Cardiac septum (tissue), 1 donor: Measurements from ENCODE around the gene HDAC5. TPM values are rescaled to one million over a fixed set of nuclear protein-coding genes. Genes with fewer than 3 reads are reported as not detected.
"Not testable (repeated sequence)": the region's sequence is repeated elsewhere in the genome, so short reads cannot be mapped to it uniquely, and the experiment has no call there.

ENCODE experiments used
- DNase-seq: peaks from one replicate; pipeline ENCODE4 v3.0.0-alpha.2; 2020; ENCODE audit warnings: low spot score
- intact Hi-C: fragments of 100-400 bp; cut with DNase I; formaldehyde crosslinking; loops from one replicate; pipeline ENCODE4 v1.14.0; 2022
- long read RNA-seq: library from polyadenylated mRNA; unstranded; transcript quantifications from one replicate; pipeline ENCODE4 v2.0.0, GENCODE V29; 2021
- total RNA-seq: library from RNA; stranded (reverse); fragmentation: NEBNext Ultra II Directional; extraction: Animal tissue kit (Norgen Biotek cat#: 25700); gene quantifications from one replicate; pipeline ENCODE4 v1.2.1, GENCODE V29; 2021
- donor health status: DM: no; HTN: no; CAD: no.

Gene HDAC5
- total RNA-seq: 75.5 TPM
- long read RNA-seq, full-length matches to known transcripts: 22 of 311 reads
- long read RNA-seq, partial matches to known transcripts: 229 of 311 reads
- long read RNA-seq, other reads (novel, unspliced or antisense): 60 of 311 reads

DNA sequence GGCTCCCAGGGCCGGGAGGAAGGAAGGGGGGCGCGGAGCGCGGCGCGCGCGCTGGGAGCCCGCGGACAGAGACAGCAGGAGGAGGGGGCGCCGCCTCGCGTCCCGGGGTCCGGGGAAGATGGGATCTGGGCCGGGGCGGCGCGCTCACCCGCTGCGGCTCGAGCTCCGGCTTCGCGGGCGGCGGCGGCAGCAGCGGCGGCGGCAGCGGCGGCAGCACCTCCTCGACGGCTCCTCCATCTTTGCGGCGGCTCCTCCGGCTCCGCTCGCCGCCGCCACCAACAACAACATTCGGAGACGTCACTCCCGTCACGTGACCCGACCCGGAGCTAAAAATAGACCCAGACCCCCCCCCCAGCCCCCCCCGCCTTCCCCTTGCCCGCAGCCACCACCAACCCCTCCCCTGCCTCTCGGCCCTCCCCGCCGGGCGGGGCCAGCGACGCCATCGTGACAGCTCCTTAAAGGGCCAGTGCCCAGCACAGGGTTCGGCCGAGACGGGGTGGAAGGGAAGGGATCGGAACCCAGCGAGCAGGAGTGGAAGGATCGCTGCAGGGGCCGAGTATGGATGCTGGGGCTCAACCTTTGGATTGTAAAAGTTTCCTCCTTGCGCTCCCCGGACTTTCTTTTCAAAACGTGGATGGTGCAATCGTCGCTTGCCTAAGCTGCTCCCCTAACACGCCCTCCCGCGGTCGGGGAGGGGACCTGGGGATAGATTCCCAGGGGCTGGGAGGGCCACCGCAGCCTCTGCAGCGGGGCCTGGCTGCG, at the start of gene HDAC5:
Gene HDAC5, minus strand, starts transcription at position 286 of the 762 bp plus-strand sequence. CDS start 6,126 bp downstream, outside the sequence.
- intact Hi-C loops: loop anchor here (1.0 to 2.0 kb wide), 2 partner anchors 18 to 53 kb away; partner anchors contain the start of genes G6PC3 and HROB

DNA sequence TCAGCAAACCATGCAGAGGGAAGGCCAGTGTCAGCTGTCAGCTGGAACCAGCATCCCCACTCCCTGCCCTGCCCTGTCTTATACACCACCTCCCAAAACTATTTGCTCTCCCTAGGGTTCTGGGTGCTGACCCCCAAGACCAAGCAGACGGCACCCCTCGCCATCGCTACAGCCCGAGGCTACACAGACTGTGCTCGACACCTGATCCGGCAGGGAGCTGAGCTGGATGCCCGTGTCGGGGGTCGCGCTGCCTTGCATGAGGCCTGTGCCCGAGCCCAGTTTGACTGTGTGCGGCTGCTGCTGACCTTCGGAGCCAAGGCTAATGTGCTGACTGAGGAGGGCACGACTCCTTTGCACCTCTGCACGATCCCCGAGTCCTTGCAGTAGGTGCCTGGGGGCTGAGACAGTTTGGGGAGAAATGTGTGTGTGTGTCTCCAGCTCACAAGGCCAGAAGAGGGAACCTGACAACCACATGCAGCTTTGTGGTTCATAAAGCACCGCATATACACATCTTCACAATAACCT, 48.6 kb upstream of the HDAC5 start:
- intact Hi-C loops: no loop called here
- no peak for DNase-seq

More for the DNA sequence above, at the start of gene HDAC5:
- DNase-seq: peak; percentile 99

- peak; percentile 82 for DNase-seq
Measured at GRCh38 chr17:44170499-44171201, 47.2 kb upstream of the HDAC5 start, which contains the start of gene ASB16. TSS of gene ASB16 (plus strand) at chr17:44170704. CDS start at chr17:44170790, 86 bp downstream.

DNA sequence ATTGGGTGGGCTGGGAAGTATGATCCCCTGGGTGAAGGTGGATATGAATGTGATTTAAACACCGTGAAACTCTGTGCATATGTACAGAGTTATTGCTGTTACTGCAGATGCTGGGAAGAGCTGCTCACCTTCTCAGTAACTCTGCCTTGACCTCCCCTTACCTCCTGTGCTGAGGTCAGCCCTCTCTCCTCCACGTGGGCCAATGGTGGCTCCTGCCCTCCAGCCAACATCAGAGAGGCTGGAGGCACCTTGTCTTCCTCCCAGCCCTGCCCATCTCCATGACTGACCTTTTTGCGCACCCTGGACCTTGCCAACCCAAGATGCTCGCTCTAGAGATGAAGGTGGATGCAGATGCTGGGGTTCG, 46.7 kb upstream of the HDAC5 start:
- intact Hi-C loops: no loop called here
- no peak for DNase-seq

More at GRCh38 chr17:44170499-44171201, 47.2 kb upstream of the HDAC5 start, which contains the start of gene ASB16:
- intact Hi-C loops: no loop called here

GRCh38 chr17:44167181-44167861, 43.9 kb upstream of the HDAC5 start:
- no peak for DNase-seq
- intact Hi-C loops: loop anchor here (5.0 to 10.0 kb wide), 2 partner anchors 160 to 223 kb away; partner anchors contain the start of gene PPY

GRCh38 chr17:44164476-44164875, 41.0 kb upstream of the HDAC5 start:
- intact Hi-C loops: loop anchor here (10.0 kb wide), 1 partner anchor 220 kb away; the partner anchor contains the start of gene PPY
- no peak for DNase-seq

DNA sequence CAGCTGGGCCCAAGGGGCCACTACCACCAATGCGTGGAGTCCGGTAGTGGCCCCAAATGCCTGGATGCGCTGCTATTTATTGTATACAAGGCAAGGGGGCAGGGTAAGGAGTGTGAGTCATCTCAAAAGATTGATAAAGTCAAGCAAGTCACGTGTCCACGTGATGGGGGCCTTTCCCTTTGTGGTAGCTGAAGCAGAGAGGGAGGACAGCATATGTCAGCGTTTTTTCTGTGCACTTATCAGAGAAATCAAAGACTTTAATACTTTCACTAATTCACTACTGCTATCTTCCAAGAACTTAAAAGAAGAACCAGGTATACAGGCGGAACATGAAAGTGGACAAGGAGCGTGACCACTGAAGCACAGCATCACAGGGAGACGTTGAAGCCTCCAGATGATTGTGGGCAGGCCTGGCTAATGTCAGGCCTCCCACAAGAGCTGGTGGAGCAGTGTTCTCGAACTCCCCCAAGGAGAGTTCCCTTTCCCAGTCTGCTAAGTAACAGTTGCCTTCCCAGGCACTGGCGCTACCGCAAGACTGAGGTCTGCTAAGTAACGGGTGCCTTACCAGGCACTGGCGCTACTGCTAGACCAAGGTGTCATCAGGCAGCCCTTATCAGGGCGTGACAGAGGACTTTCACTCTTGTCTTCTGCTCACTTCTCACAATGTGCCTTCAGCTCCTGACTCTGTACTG, 36.2 kb upstream of the HDAC5 start:
- intact Hi-C loops: loop anchor here (10.0 kb wide), 1 partner anchor 215 kb away; the partner anchor contains the start of gene PPY
- no peak for DNase-seq

- intact Hi-C loops: no loop called here
- no peak for DNase-seq
Measured at GRCh38 chr17:44155488-44155887, 32.0 kb upstream of the HDAC5 start.

DNA sequence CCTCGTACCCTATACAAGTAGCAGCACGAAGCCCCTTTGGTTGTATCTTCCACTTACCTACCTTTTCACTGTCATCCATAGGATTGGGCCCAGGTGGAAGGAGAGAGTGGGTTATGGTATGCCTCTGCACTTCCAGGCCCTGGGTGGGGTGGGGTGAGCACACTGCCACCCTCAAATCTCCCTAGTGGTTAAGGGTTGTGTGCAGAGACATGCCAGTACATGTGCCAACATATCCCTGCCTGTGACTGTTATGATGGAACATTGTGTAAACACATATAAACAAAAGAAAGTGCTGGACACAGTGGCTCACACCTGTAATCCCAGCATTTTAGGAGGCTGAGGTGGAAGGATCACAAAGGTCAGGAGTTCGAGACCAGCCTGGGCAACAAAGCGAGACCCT, 29.4 kb upstream of the HDAC5 start:
- intact Hi-C loops: no loop called here

DNA sequence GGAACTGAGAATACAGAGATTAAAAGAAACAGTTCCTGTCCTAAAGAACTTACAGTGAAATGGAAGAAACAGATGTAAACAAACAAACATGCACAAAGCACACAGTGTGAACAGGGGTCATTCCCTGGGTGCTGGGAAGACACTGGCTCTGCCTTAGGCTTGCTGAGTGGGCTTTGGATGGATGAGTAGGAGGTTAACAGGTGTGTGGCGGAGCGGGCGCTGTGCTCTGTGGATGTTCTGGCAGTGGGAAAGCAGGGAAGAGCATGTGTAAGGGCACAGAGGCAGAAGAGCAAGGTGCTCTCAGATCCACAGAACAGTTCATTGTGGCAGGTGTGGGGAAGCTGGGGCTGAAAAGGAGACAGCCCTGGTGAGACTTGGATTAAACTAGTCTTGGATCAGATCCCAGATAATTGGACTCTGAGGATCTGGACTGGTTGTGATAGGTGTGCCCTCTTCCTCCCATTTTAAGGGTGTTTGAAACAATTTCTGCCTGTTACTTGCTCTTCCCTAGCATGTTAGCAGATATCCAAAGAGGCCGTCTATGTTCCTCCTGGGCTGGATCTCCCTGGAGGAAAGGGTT, 26.4 kb upstream of the HDAC5 start:
- intact Hi-C loops: no loop called here
- DNase-seq: no peak

More for the DNA sequence above, 29.4 kb upstream of the HDAC5 start:
- DNase-seq: no peak

DNA sequence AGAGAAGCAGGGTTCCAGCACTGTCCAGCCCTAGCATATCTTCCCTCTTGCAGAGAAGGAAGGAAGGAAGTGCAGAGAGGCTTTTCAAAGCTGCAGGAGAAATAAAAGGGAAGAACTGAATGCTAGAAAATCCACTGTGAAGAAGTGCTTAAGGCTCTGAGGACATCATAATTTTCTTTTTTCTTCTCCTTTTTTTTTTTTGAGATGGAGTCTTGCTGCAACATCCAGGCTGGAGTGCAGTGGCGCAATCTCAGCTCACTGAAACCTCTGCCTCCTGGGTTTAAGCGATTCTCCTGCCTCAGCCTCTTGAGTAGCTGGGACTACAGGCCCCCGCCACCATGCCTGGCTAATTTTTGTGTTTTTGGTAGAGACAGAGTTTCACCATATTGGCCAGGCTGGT, 25.6 kb upstream of the HDAC5 start:
- DNase-seq, intact Hi-C loops: not testable (repeated sequence)

DNA sequence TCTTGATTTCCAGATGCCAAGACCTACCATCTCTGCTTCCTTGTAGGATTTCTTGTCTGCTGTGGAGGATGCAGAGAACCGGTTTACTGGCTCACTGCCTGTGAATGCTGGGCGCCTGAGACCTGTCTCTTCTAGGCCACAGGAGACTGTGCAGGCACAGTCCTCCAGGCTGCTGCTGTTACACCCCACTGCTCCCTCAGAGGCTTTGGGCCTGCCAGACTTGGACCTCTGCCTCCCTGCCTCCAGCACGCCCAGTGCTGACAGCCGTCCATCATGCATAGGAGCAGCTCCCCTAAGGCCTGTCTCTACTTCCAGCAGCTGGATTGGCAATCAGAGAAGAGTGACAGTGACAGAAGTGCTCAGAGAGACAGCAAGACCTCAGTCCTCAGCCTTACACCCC, 24.4 kb upstream of the HDAC5 start:
- intact Hi-C loops: no loop called here
- DNase-seq: no peak

DNA sequence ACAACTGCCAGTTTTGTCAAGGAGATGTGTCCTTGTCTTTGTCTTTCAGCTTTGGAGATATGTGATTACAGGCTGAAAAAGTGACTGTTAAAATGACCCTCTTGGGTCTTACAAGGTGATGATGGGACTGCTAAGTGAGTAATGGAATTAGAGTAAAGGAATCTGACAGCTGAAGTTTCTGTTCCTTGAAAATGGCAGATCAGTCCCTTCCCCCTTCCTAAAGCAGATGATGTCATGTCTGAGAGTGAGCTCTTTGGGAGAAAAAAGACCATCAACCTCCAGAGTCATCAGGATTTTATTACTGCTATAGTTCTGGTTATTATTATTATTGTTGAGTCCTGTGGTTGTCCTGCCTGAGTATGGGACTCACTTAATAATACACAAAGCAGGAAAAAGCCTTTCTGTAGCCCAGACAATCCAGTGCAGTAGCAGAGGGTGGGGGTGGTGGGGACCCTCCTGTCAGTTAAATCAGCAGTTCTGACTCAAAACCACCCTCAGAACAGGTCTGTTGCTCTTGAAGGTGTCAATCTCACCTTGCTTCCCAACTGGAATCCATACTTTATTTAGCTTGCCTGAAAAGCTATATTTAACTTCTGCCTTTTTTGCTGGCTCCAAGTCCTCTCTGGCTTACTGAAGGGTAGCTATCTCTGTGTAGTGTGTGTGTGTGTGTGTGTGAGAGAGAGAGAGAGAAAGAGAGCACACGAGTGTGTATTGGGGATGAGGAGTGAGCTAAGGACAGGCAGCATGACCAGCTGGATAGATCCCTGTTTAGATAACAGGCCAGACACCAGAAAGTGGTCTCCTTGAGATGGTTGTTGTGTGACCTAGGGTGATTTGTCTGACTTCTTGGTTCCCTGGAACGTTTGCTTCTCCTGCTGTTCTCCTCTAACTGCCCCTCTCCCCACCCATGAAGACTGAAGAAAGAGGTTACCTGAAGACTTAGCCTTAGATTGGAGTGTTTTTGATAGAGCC, 23.2 kb upstream of the HDAC5 start:
- DNase-seq: no peak
- intact Hi-C loops: no loop called here

GRCh38 chr17:44144966-44145739, 21.7 kb upstream of the HDAC5 start:
- intact Hi-C loops: loop anchor here (5.0 kb wide), 1 partner anchor 73 kb away; the partner anchor contains the start of gene G6PC3
- DNase-seq: no peak

- not testable (repeated sequence) for DNase-seq
- intact Hi-C loops: loop anchor here (2.0 to 5.0 kb wide), 2 partner anchors 72 to 181 kb away; partner anchors contain the start of genes G6PC3 and SLC25A39
Measured at GRCh38 chr17:44143921-44144320, 20.5 kb upstream of the HDAC5 start.

- DNase-seq: peak; percentile 87
- intact Hi-C loops: no loop called here
Measured at GRCh38 chr17:44137891-44138709, 14.7 kb upstream of the HDAC5 start.
